ENCODE data around the gene ABHD17B. TPM values are rescaled to one million over a fixed set of nuclear protein-coding genes. Genes with fewer than 3 reads are reported as not detected.

Gene ABHD17B
- total and polyA plus RNA-seq, 10 of the 15 experiments (the other 5 are each of a cell fraction or from before 2014, with no cell fraction given), result 3.5 to 21.4 (median 16.6) TPM

DNA sequence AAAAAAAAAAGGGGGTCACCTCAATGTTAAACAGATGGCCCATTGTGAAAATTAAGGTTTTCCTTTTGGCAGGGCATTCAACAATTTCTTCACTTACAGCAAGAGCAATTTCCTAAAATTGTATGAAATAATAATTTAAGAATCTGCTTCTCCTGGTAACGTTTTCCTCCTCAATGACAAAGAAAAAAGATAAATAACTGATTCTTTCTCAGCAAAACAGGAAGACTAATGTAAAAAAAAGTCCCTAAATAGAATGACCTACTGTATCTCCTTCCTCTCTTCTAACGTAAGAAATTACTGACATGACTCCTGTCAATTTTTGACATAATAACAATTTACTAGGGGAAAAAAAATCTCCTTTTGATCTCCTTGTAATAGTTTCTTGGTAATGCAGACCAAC, 25.5 kb downstream of the ABHD17B start:
- no peak for DNase-seq (ENCODE audit: low read depth, low spot score)
- H3K9me3 ChIP-seq (replicated peaks; ENCODE audit: control insufficient read depth, insufficient read depth, low read length), result peaks cover 11% of the 10 kb centered on the region
- H3K9ac ChIP-seq (ENCODE audit: control insufficient read depth, insufficient read depth, low read length), result no peak overlapping the region
- no peak overlapping the region for H2AFZ ChIP-seq (ENCODE audit: control insufficient read depth, low read depth, low read length)
- H3K36me3 ChIP-seq (ENCODE audit: control insufficient read depth in 2 of 2, insufficient read depth in 2 of 2, low read length in 1 of 2), result peaks cover 0 to 4% of the 10 kb centered on the region in 2 experiments; a peak in 2 of 4 replicates
- H3K27me3 ChIP-seq (replicated peaks in 1 of 2; ENCODE audit: control insufficient read depth in 2 of 2, insufficient read depth in 2 of 2, low read length in 1 of 2), result no peaks in the 10 kb centered on the region
- intact Hi-C loops (cut with micrococcal nuclease; ENCODE audit: unreplicated experiment), result no loop called here
- no peak overlapping the region for H3K4me2 ChIP-seq (ENCODE audit: control insufficient read depth, insufficient read depth)
- BruUV-seq (replicated peaks), result no TSS peak
- ChIA-PET CTCF (no interaction called here), POLR2A (interaction anchor here (0.5 kb wide), 1 partner anchor 41 kb away, joined by 4 read pairs; no protein-coding TSS in a partner anchor), SMC1A (ENCODE audit: uncharacterized antibody, unreplicated experiment) (interaction anchor here (1.3 to 2.8 kb wide), 2 partner anchors 11 to 26 kb away, joined by 5 to 15 read pairs; no protein-coding TSS in a partner anchor), RAD21 (ENCODE audit: unreplicated experiment) (interaction anchor here (1.1 kb wide), 1 partner anchor 21 kb away, joined by 3 read pairs; no protein-coding TSS in a partner anchor)
- TF ChIP-seq MYB (IDR thresholded peaks at IDR 0.05; ENCODE audit: borderline replicate concordance, low read depth, low read length), result no peak
- TF ChIP-seq PAX5 (IDR thresholded peaks at IDR 0.05; ENCODE audit: borderline replicate concordance, low read depth, low read length), result no peak
- no peak for TF ChIP-seq POLR2AphosphoS2 (IDR thresholded peaks at IDR 0.05; ENCODE audit: low read depth, low read length)
- in situ Hi-C loops (cut with MboI), result no loop called here
- H3K27ac ChIP-seq (ENCODE audit: control insufficient read depth, insufficient read depth), result no peak overlapping the region
- 22% methylated on average over 2 of the region's 2 CpGs for WGBS (ENCODE audit: insufficient coverage, insufficient replicate concordance, low lambda C conversion rate, missing lambda C conversion rate)
- H3K4me1 ChIP-seq (ENCODE audit: control insufficient read depth, insufficient read depth, low read length), result no peaks in the 10 kb centered on the region
- ATAC-seq, result no peak
- H3K79me2 ChIP-seq (ENCODE audit: control insufficient read depth, insufficient read depth, low read length), result peaks cover 27% of the 10 kb centered on the region
- H4K20me1 ChIP-seq (ENCODE audit: control insufficient read depth, insufficient read depth), result no peaks in the 10 kb centered on the region
- no peak for FAIRE-seq
- H3K4me3 ChIP-seq, result no peak overlapping the region

DNA sequence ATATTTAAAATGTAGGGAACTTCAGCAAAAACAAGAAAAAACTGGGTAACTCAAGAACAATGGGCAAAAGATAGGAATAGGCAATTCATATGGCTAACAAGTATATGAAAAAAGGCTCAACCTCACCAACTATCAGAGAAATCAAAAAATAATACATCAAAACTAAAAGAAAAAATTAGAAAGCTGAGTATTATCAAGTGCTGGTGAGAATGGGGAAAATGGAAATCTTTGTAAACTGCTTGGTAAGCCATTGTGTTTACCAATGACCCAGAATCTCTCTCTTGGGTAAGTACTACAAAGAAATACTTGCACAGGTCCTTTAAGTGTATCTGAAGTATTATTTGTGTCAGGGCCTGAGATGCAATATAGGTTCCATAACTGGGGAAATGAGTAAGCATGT, 27.0 kb downstream of the ABHD17B start:
- SMC1A ChIA-PET (ENCODE audit: uncharacterized antibody, unreplicated experiment), result no interaction called here
- FAIRE-seq (no peak), DNase-seq (ENCODE audit: low read depth, low spot score) (no peak), ATAC-seq (no peak)
- POLR2A ChIA-PET, result no interaction called here
- Histone ChIP-seq H2AFZ (ENCODE audit: control insufficient read depth, low read depth, low read length) (no peak overlapping the region), H3K9ac (ENCODE audit: control insufficient read depth, insufficient read depth, low read length) (no peak overlapping the region), H4K20me1 (ENCODE audit: control insufficient read depth, insufficient read depth) (no peaks in the 10 kb centered on the region), H3K27me3 (replicated peaks in 1 of 2; ENCODE audit: control insufficient read depth in 2 of 2, insufficient read depth in 2 of 2, low read length in 1 of 2) (no peaks in the 10 kb centered on the region), H3K27ac (ENCODE audit: control insufficient read depth, insufficient read depth) (no peak overlapping the region), H3K36me3 (ENCODE audit: control insufficient read depth in 2 of 2, insufficient read depth in 2 of 2, low read length in 1 of 2) (no peaks in the 10 kb centered on the region; a peak in 1 of 4 replicates), H3K4me3 (no peak overlapping the region), H3K9me3 (replicated peaks; ENCODE audit: control insufficient read depth, insufficient read depth, low read length) (peaks cover 14% of the 10 kb centered on the region), H3K4me1 (ENCODE audit: control insufficient read depth, insufficient read depth, low read length) (no peaks in the 10 kb centered on the region), H3K79me2 (ENCODE audit: control insufficient read depth, insufficient read depth, low read length) (peaks cover 22% of the 10 kb centered on the region), H3K4me2 (ENCODE audit: control insufficient read depth, insufficient read depth) (no peak overlapping the region)
- CTCF ChIA-PET, result interaction anchor here (0.7 kb wide), 1 partner anchor 30 kb away, joined by 3 read pairs; no protein-coding TSS in a partner anchor
- no TSS peak for BruUV-seq (replicated peaks)
- RAD21 ChIA-PET (ENCODE audit: unreplicated experiment), result no interaction called here
- TF ChIP-seq TCF7 (IDR thresholded peaks at IDR 0.05; ENCODE audit: borderline replicate concordance), result no peak
- TF ChIP-seq JUNB (IDR thresholded peaks at IDR 0.05), result no peak
- no peak for TF ChIP-seq TCF3 (IDR thresholded peaks at IDR 0.05; ENCODE audit: borderline replicate concordance, insufficient read depth, low read depth, low read length)
- no peak for TF ChIP-seq NR2F1 (conservative IDR thresholded peaks at IDR 0.05)
- TF ChIP-seq FOS (IDR thresholded peaks at IDR 0.05; ENCODE audit: borderline replicate concordance, extremely low read depth, insufficient read length), result no peak
- TF ChIP-seq SP1 (IDR thresholded peaks at IDR 0.05; ENCODE audit: low read depth, low read length), result no peak
- no peak for TF ChIP-seq MTA3 (IDR thresholded peaks at IDR 0.05; ENCODE audit: borderline replicate concordance, low read length)
- TF ChIP-seq YY1 (IDR thresholded peaks at IDR 0.05; ENCODE audit: low read depth, low read length), result no peak
- TF ChIP-seq, protein P1, sequence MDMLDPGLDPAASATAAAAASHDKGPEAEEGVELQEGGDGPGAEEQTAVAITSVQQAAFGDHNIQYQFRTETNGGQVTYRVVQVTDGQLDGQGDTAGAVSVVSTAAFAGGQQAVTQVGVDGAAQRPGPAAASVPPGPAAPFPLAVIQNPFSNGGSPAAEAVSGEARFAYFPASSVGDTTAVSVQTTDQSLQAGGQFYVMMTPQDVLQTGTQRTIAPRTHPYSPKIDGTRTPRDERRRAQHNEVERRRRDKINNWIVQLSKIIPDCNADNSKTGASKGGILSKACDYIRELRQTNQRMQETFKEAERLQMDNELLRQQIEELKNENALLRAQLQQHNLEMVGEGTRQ (IDR thresholded peaks at IDR 0.05; ENCODE audit: borderline replicate concordance, low read depth, low read length), result no peak
- no peak for TF ChIP-seq YBX1 (IDR thresholded peaks at IDR 0.05)
- no peak for TF ChIP-seq RB1 (IDR thresholded peaks at IDR 0.05; ENCODE audit: borderline replicate concordance)
- TF ChIP-seq ASH2L (IDR thresholded peaks at IDR 0.05; ENCODE audit: borderline replicate concordance, low read depth), result no peak
- no peak for TF ChIP-seq CHD1 (IDR thresholded peaks at IDR 0.05; ENCODE audit: low read depth, low read length)
- no peak for TF ChIP-seq POLR2AphosphoS2 (IDR thresholded peaks at IDR 0.05; ENCODE audit: low read depth, low read length)
- no peak for TF ChIP-seq MEF2A (IDR thresholded peaks at IDR 0.05; ENCODE audit: insufficient read depth, low read depth, low read length)
- in situ Hi-C loops (cut with MboI) (no loop called here), intact Hi-C loops (cut with micrococcal nuclease; ENCODE audit: unreplicated experiment) (no loop called here)
